ENCODE measurements around the gene CLEC9A.
"Not testable (repeated sequence)": the region's sequence is repeated elsewhere in the genome, so short reads cannot be mapped to it uniquely, and the experiment has no call there.

CLEC9A gene

GRCh38 chr12:10030446-10030845 is at the start of gene CLEC9A:
Gene CLEC9A (plus strand): TSS chr12:10030682. CDS start chr12:10052688, 22,006 bp downstream.
- no peak for DNase-seq

DNA sequence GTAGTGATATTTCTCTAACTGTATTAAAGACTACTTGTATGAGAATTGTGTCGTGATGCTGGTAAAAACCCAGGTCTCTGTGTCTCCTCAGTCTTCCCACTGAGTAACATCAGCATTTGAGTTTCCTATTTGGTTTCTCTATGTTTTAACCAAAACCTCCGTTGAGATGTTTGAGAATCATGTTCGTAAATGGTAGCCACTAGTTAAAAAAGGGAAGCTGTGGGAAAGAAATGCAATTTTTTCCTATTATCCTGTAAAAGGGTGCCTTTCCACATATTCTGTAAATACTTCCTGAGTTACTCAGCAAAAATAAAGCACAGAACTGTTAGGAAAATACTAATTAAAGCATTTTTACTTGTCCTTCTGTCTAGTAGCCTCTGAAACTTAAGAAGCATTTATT is 38.6 kb upstream of the CLEC9A start:
- no peak for DNase-seq

GRCh38 chr12:9992296-9992695 is 38.2 kb upstream of the CLEC9A start:
- no peak for DNase-seq

- DNase-seq = no peak
These were observed 31.5 kb upstream of the CLEC9A start, which contains the start of gene CLEC1B for GRCh38 chr12:9999016-9999415. Gene CLEC1B (minus strand): TSS chr12:9999121. CDS start chr12:9999100, 21 bp downstream.

DNA sequence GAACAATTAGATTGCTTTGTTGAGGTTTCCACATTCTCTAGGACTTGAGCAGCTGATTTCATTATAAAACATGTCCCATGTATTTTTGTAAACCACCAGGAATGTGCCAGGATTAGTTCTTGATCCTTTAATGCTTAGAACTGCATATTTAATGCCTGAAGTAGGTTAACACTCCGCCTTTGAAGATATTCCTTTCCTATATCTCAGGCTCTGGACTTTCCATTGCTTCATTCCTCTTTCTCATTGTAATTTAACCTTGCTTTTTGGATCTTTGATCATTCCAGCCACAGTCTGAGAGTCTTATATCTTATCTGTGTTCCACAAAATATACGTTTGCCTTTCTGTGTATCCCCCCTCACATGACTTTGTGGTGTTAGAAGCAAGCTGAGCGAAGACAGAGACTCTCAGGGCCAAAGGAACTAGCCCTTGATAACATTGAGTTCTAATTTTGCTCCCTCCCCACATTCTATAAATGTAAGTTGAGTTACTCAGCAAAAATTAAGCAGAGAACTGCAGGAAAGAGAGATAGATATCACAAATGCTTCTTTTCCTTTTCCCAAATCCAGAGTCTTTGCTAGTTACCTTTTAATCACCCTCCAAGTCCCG is 29.2 kb upstream of the CLEC9A start:
- no peak for DNase-seq

DNA sequence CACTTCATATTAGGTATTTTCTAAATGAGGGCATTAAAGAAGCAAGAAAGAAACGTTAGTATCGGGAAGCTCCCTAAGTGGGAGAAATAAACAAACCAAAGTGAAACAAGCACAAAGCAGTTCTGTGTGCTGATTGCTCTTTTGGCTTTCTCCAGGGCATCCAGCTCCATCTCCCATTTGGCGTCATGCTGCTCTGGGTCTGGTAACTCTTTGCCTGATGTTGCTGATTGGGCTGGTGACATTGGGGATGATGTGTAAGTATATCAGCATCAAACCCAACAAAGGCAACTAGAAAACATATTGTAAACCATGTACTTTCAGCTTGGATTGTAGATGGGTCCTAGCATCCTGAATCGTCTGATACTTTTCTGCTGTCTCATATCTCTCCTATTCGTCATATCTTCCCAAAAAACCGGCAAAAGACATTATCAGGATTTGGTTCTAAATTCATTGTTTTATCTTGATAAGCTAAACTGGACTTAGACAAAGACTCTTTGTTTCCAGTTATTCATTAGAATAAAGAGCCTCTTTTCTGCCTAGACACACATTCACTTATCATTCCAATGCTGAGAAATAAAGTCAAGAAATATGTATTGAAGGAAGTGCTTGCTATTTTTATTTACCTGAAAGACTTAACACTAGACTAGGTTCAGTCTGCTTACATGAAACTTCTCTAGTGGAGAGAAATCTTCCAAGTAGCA is 17.7 kb upstream of the CLEC9A start:
- no peak for DNase-seq

DNA sequence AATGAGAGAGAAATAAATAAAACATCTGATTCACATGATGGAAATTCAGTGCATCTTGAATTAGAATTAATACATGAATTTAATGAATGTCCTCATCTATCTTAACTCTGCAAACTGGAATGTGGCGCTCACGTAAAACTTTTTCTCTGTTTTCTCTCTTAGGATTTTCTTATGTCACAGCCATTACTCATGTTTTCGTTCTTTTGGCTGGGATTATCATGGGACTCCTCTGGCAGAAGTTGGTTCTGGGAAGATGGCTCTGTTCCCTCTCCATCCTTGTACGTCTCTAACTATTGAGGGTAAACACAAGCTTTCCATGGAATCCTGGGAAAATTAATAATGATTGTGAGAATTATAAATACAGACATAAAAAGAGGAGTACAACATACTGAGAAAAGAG is 15.0 kb upstream of the CLEC9A start:
- no peak for DNase-seq

DNA sequence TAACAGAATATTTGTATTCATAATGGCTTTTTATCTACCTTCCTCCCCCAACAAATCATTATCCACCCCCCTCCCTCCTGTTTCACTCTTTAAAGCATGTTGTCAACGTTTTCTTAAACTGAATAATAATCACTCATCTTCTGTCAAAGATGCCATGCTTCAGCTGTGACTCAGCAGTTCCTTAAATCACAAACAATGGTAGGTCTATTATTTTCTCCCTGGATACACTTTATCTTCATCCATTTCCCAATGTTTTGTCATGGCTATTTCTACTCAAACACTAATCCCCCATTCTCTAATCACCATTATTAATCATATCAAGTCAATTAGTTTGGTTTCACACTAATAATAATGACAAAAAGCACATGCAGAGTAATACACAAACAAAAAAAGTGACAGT is 13.6 kb upstream of the CLEC9A start:
- DNase-seq = no peak

DNA sequence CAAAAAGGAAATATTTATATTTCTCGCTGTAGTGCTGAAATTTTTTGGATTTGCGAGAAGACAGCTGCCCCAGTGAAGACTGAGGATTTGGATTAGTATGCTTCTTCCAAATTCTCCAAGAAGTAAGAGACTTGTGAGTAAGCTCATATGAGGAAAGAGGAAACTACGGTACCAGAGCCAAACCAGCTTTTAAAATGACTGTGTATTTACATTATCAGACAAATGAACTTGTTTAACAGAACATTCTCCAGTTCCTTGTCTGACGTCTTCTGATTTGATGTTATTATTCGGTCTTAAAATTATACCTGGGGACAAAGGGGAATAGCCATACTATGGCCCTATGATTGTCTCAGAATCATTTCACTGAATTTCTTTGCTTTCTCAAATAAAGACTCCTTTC is 12.1 kb upstream of the CLEC9A start:
- no peak for DNase-seq

- DNase-seq = no peak
These were observed 9.1 kb upstream of the CLEC9A start for GRCh38 chr12:10021342-10021741.

DNA sequence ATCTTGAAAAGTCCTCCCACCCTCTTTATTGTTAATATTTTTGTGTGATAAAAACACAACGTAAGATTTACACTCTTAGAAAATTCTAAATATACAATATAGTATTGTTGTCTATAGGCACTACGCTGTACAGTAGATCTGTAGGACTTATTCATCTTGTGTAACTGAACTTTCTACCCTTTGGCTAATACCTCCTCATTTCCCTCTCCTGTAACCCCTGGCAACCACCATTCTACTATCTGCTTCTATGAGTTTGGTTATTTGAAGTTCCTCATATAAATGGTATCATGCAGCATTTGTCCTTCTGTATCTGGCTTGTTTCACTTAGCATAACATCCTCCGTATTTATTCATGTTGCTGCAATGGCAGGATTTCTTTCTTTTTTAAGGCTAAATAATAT is 5.2 kb upstream of the CLEC9A start:
- no peak for DNase-seq

GRCh38 chr12:10026666-10027065 is 3.8 kb upstream of the CLEC9A start:
- DNase-seq = not testable (repeated sequence)

DNA sequence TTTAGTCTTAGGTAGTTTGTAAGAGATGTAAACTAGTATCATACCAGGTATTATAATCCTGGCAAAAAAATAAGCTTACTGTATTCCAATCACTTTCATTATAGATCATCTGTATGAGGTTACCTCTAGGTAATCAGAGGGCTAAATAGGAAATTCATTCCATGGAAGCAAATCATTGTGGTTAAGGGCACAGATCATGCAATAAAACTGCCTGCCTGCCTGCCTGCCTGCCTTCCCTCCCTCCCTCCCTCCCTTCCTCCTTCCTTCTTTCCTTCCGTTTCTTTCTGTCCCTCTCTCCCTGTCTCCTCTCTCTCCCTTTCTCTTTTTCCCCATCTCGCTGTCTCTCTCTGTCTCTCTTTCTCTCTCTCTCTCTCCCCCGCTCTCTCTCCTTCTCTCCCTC is 3.2 kb upstream of the CLEC9A start:
- no peak for DNase-seq

DNA sequence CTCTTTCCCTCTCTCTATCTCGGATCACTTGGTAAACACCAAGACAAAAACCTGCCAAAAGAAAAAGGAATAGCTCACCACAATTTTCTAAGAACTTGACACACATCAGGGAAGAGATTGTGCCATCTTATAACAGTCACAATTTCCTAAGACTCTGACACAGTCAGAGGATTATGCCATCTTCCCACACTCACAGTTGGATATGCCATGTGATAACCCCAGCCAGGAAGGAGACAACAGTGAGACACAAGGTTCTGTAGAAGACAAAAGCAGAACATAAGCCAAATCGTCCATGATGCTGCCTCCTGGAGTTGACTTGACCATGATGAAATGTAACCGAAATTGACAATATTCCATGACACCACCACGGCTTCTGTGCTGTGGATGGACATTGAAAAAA is 2.8 kb upstream of the CLEC9A start:
- DNase-seq = no peak

DNA sequence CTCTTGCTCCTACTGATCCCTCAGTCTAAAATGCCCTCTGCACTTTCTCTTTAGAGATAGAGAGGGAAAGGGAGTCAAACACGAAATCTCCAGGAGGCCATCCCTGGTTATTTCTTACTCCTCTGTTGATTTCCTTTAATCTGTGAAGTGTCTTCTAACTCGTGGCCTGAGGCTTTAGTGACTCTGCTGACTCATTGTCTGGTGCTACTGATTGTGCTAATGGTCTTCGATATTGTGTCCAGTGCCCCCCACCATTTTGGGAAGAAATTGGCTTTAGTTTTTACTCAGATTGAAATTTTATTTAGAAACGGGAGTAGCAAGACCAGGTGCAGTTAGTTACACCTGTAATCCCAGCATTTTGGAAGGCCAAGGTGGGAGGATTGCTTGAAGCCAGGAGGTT is 839 bp downstream of the CLEC9A start:
- no peak for DNase-seq

GRCh38 chr12:10031771-10032175 is 1.3 kb downstream of the CLEC9A start:
- DNase-seq = no peak

- no peak for DNase-seq
These were observed 3.5 kb downstream of the CLEC9A start for GRCh38 chr12:10033783-10034545.

GRCh38 chr12:10042167-10042566 is 11.7 kb downstream of the CLEC9A start:
- DNase-seq = no peak

DNA sequence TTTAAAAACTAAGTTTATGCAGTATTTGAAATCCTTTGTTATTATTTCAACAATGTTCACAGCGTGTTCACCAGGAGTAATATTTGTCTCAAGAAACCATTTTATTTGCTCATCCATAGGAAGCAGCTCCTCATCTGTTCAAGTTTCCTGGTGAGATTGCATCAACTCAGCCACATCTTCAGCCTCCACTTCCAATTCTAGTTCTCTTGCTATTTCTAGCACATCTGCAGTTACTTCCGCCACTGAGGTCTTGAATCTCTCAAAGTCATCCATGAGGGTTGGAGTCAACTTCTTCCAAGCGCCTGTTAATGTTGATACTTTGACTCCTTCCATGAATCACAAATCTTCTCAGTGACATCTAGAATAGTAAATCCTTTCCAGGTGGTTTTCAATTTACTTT is 18.0 kb downstream of the CLEC9A start:
- DNase-seq = no peak

- peak; percentile 20 for DNase-seq
These were observed 21.9 kb downstream of the CLEC9A start for GRCh38 chr12:10052193-10052913.

DNA sequence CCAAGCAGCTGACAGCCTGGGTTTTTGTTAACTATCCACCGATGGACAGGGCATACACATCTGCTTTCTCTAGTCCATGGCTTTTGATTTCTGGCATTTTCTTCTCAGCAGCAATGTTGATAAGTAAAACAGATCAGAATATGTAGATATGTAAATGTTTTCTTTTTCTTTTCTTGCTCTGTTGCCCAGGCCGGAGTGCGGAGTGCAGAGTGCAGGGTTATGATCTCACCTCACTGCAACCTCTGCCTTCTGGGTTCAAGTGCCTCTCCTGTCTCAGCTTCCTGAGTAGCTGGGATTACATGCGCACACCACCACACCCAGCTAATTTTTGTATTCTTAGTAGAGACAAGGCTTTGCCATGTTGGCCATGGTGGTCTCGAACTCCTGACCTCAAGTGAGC is 27.9 kb downstream of the CLEC9A start:
- DNase-seq = no peak

DNA sequence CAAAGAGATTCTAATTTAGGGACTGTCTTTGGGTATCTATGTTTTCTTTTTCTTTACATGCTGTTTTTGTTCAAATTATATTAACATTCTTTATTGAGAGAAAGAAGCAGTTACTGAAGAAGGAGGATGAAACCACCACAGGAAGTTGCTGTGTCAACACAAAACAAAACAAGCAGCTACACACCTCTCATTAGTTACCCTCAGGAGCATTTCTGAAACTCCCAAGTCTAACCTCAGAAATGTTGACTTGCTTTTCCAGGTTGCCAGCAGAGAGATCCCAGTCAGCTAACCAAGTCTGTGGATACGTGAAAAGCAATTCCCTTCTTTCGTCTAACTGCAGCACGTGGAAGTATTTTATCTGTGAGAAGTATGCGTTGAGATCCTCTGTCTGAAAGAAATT is 34.8 kb downstream of the CLEC9A start:
- peak; percentile 14 for DNase-seq

- no peak for DNase-seq
These were observed 36.8 kb downstream of the CLEC9A start for GRCh38 chr12:10067264-10067663.

Data from activated CD4-positive, alpha-beta T cell treated with anti-CD3 and anti-CD28 coated beads, Interleukin-10, Interleukin-2, amounts not matched to agents 100 ng/mL and 50 ng/mL, durations not matched to agents 16 hours and 8 hours (primary cell).